AG09309 (cell line): ENCODE data around the gene FNDC5.

ENCODE experiments used
- DNase-seq: peaks from one replicate; pipeline ENCODE4 v3.0.0-alpha.2; 2010; ENCODE audit warnings: low read depth
- H3K4me3 ChIP-seq: 2 replicates; pipeline ENCODE4 v1.5.1; 2011; ENCODE audit warnings: mild to moderate bottlenecking, low read depth, low read length, moderate library complexity; ENCODE audit not compliant: control insufficient read depth
- TF ChIP-seq, protein P1 (sequence below): IDR thresholded peaks from 2 replicates; pipeline ENCODE4 v1.5.1; 2011; ENCODE audit warnings: mild to moderate bottlenecking, low read depth, low read length, inconsistent platforms; ENCODE audit not compliant: insufficient read depth, control insufficient read depth; ENCODE audit errors: missing control alignments

Gene FNDC5

DNA sequence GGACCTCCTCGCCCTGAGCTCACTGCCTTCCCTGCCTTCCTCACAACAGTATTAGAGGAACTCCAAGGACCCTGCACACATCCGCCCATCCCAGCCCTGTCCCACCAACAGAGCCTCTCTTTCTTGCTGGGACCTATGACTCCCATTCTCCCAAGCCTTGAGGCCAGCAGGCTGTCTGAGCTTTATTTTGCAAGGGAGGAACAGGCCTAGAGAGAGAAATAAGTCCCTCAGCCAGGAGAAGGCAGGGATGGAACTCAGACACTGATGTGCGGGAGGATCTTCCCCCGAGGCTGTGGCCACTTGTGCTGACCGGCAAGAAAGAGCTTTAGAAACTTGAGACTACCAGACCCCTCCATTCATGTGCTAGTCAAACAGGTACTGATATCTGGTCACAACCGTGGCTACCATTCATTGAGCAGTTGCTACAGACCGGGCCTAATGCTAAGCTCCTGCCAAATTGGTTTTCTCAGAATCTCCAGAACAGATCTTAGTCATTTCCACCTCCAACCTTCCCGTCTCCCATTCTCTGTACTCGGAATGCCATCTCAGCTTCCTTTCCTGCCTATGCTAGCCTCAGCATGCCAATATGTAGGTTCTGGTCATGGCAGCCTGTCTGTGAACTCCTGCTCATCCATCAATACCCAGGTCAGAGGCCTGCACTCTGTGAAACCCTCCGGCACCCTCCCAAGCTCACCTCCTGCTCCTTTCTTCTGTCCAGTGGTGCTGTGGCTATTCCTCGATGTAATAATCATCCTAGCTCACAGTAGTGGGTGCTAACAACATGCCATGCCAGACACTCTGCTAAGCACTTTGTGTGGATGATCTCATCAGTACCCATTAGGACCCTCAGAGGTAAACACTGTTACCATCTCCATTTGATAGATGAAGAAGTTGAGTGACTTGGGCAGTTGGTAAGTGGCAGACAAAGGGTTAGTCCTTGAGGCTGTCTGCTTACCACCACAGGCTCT lies 26.7 kb upstream of the FNDC5 start:
- no peak overlapping the region for H3K4me3 ChIP-seq
- DNase-seq = no peak
- TF ChIP-seq, protein P1, sequence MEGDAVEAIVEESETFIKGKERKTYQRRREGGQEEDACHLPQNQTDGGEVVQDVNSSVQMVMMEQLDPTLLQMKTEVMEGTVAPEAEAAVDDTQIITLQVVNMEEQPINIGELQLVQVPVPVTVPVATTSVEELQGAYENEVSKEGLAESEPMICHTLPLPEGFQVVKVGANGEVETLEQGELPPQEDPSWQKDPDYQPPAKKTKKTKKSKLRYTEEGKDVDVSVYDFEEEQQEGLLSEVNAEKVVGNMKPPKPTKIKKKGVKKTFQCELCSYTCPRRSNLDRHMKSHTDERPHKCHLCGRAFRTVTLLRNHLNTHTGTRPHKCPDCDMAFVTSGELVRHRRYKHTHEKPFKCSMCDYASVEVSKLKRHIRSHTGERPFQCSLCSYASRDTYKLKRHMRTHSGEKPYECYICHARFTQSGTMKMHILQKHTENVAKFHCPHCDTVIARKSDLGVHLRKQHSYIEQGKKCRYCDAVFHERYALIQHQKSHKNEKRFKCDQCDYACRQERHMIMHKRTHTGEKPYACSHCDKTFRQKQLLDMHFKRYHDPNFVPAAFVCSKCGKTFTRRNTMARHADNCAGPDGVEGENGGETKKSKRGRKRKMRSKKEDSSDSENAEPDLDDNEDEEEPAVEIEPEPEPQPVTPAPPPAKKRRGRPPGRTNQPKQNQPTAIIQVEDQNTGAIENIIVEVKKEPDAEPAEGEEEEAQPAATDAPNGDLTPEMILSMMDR = no peak

DNA sequence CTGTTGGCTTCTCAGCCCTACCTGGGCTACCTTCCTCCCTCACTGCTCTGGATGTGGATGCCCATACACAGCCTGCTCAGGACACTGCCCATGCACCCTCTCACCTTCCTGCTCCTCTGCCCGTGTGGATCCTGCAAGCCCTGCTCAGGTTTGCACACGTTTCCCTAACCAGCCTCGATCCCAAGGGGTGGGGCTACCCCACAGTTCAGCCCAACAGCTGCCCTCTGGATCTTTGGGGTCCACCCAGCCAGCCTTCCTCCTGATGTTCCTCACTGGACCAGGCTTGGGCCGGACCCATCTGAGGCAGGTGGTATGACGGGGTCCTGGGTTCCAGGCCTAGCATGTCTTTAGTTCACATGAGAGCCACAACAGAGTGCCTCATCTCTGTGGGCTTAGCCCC lies 25.7 kb upstream of the FNDC5 start:
- no peak for DNase-seq
- TF ChIP-seq, protein P1 = no peak
- H3K4me3 ChIP-seq = no peak overlapping the region

DNA sequence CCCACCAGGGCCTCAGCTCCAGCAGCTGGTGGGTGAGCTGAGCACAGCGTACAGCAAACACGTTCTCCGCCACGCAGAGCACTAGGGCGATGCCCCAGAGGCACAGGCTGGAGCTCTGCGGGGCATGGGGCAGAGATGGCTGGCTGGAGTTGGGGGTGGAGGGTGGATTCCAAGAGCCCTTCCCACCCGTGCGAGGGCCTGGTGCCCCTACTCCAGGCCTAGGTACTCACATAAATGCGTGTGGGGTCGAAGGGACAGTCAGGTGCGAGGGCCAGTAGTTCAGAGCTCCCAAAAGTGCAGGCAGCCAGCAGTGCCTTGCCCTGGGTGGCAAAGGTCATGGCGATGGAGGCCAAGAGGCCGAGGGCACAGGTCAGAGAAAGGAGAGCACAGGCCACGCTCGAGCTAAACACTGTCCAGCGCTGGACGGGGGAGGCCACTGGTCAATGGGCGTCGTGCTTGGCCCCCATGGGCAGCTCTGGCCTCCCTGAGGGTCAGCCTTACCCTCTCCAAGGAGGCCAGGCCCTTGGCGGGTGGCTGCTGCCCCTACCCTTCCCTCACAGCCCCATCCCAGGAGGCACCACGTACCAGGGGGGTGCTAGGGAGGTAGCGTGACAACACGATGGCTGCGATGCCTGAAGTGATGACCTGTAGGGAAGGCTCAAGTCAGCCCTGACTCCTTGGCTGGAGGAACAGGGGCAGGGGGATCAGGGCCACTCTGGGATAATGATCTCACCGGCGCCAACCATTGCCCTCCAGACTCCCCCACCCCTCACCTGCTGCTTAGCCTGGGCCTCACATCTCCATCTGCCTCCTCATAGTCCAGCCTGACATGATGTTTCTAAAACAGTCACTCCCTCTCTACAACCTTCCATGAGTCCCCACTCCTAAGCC lies 24.9 kb upstream of the FNDC5 start:
- no peak for DNase-seq
- TF ChIP-seq, protein P1 = no peak
- no peak overlapping the region for H3K4me3 ChIP-seq

DNA sequence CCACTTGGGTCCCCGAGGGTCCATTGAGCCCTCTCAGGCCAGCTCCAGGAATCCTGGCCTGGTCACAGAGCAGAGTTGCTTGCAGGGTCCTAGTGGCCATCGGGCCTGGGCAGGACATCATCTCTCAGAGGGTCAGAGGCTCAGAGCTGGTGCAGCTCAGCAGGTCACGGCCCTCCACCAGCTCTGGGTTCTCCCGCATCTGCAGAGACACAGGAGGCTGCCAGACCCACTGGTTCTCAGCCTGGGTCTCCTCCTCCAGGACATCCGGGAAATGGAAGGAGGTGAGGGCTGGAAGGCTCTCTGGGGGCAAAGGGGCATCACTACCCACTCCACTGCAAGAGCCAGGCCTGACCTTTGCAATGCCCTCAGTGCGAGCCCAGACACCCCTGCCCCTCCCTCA lies 24.0 kb upstream of the FNDC5 start:
- TF ChIP-seq, protein P1 = no peak
- no peak for DNase-seq
- no peak overlapping the region for H3K4me3 ChIP-seq

DNA sequence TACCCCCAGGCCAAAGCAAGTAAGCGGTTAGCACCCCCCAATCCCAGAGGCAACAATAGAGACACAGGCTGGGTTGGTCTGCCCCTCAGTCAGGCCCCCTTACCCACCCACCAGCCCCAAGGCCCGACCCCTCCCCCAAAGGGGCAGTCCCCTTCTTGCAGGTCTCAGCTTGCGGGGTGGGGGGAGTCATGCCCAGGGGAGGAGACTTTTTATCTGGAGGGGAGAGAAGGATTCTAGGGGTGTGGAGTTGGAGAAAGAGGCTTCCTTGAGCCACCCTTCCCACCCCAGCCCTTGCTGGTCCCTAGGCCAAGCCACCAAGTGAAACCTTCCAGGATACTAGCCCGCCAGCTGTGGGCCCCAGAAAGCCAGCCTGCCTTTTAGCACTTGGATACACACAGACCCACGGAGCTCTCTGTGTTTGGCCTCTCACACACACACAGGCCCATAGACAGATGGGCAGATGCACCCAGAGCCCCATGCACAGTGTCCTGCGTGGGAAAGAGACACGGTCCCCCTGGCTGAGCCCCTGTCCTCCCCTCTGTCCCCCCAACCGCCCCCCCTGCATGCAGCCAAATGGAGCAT lies 23.4 kb upstream of the FNDC5 start:
- TF ChIP-seq, protein P1 = no peak
- H3K4me3 ChIP-seq = no peak overlapping the region
- no peak for DNase-seq
